ENCODE results near the gene RBFOX1. TPM values are rescaled to one million over a fixed set of nuclear protein-coding genes. Genes with fewer than 3 reads are reported as not detected.

Gene RBFOX1
- polyA plus RNA-seq, 1 donor from 2014 or later, result 56.8 TPM

GRCh38 chr16:7420079-7420478 lies 87.4 kb downstream of the RBFOX1 start:
- Histone ChIP-seq H3K4me3 (ENCODE audit: low read length) (peak overlapping the region; percentile 12), H3K27ac (ENCODE audit: low read length) (peak overlapping the region; percentile 78), H3K27me3 (ENCODE audit: insufficient read depth, low read depth, low read length) (no peaks in the 10 kb centered on the region), H3K79me2 (replicated peaks; ENCODE audit: insufficient read depth, low read length) (no peaks in the 10 kb centered on the region), H3K4me2 (ENCODE audit: low read length) (peak overlapping the region; percentile 5), H2AFZ (ENCODE audit: low read depth, low read length) (no peak overlapping the region), H3F3A (ENCODE audit: insufficient read depth, low read length, poor library complexity, severe bottlenecking) (no peaks in the 10 kb centered on the region), H3K36me3 (ENCODE audit: insufficient read depth, low read length) (no peaks in the 10 kb centered on the region), H4K20me1 (ENCODE audit: insufficient read depth) (no peaks in the 10 kb centered on the region), H3K9ac (ENCODE audit: low read length) (peak overlapping the region; percentile 37), H3K9me2 (ENCODE audit: insufficient read depth, low read length) (no peaks in the 10 kb centered on the region), H3K9me3 (ENCODE audit: low read length) (no peaks in the 10 kb centered on the region)
- TF ChIP-seq SMC3 (conservative IDR thresholded peaks at IDR 0.05; ENCODE audit: poor library complexity) (no peak), POLR2AphosphoS5 (IDR thresholded peaks at IDR 0.05) (peak; percentile 6), EP300 (conservative IDR thresholded peaks at IDR 0.05; ENCODE audit: poor library complexity, severe bottlenecking) (no peak), CTCF (IDR thresholded peaks at IDR 0.05; ENCODE audit: poor library complexity, severe bottlenecking) (no peak), MXI1 (conservative IDR thresholded peaks at IDR 0.05; ENCODE audit: poor library complexity, severe bottlenecking) (no peak), REST (IDR thresholded peaks at IDR 0.05; ENCODE audit: borderline replicate concordance) (no peak), RAD21 (conservative IDR thresholded peaks at IDR 0.05) (peak; percentile 10), TAF1 (IDR thresholded peaks at IDR 0.05; ENCODE audit: low read depth) (no peak), EZH2 (IDR thresholded peaks at IDR 0.05; ENCODE audit: borderline replicate concordance, insufficient read depth, low read length, poor library complexity, severe bottlenecking) (no peak)

- H3K79me2 ChIP-seq (replicated peaks; ENCODE audit: insufficient read depth, low read length), result no peaks in the 10 kb centered on the region
- H3K9ac ChIP-seq (ENCODE audit: low read length), result no peak overlapping the region
- H3K27me3 ChIP-seq (ENCODE audit: insufficient read depth, low read depth, low read length), result no peaks in the 10 kb centered on the region
- no peaks in the 10 kb centered on the region for H3K9me3 ChIP-seq (ENCODE audit: low read length)
- H3K27ac ChIP-seq (ENCODE audit: low read length), result peak overlapping the region; percentile 78
- H4K20me1 ChIP-seq (ENCODE audit: insufficient read depth), result no peaks in the 10 kb centered on the region
- no peak overlapping the region for H3K4me3 ChIP-seq (ENCODE audit: low read length)
- no peaks in the 10 kb centered on the region for H3K9me2 ChIP-seq (ENCODE audit: insufficient read depth, low read length)
- TF ChIP-seq TAF1 (IDR thresholded peaks at IDR 0.05; ENCODE audit: low read depth) (no peak), MXI1 (conservative IDR thresholded peaks at IDR 0.05; ENCODE audit: poor library complexity, severe bottlenecking) (no peak), EZH2 (IDR thresholded peaks at IDR 0.05; ENCODE audit: borderline replicate concordance, insufficient read depth, low read length, poor library complexity, severe bottlenecking) (no peak)
- no peaks in the 10 kb centered on the region for H3F3A ChIP-seq (ENCODE audit: insufficient read depth, low read length, poor library complexity, severe bottlenecking)
- H3K36me3 ChIP-seq (ENCODE audit: insufficient read depth, low read length), result no peaks in the 10 kb centered on the region
- H3K4me2 ChIP-seq (ENCODE audit: low read length), result no peak overlapping the region
- H2AFZ ChIP-seq (ENCODE audit: low read depth, low read length), result no peak overlapping the region
Observed at GRCh38 chr16:7420843-7421242, 88.2 kb downstream of the RBFOX1 start.
